HG03378 (cell line): ENCODE results near the gene GRIK2.
"Not testable (repeated sequence)": the region's sequence is repeated elsewhere in the genome, so short reads cannot be mapped to it uniquely, and the experiment has no call there.

ENCODE experiments used
- ATAC-seq: cut with Tn5 transposase; IDR thresholded peaks from one replicate; pipeline ENCODE4 v1.9.1; 2021; ENCODE audit warnings: mild to moderate bottlenecking, moderate library complexity; ENCODE audit not compliant: unreplicated experiment

The GRIK2 gene

DNA sequence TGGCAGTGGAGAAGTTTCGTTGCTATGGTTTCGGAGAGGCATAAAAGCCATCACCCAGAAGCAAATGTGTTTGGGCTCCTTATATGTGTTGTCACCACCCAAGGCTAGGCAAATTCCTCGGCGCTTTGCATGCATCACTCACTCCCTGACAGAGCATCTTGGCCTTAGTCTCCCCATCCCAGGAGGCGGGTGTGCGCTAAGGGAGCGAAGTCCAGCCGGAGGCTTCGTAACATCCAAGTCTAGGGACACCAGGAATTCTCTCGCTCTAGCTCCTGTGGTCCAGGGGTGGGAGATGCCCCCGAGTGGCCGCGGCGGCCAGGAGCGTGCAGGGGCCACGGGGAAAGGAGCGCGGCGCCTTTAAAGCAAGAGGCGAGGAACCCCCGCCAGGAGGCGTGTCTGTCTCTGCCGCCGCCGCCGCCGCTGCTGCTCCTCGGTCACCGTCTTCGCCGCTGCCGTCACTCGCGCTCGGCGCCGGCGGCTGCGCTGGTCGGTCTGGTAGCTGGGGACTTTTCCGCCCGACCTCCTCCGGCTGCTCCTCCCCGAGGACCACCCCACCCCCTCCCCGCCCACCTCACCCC lies at the start of gene GRIK2:
GRIK2 (plus strand) TSS at position 458 of the 578 bp plus-strand sequence.
- no peak for ATAC-seq

DNA sequence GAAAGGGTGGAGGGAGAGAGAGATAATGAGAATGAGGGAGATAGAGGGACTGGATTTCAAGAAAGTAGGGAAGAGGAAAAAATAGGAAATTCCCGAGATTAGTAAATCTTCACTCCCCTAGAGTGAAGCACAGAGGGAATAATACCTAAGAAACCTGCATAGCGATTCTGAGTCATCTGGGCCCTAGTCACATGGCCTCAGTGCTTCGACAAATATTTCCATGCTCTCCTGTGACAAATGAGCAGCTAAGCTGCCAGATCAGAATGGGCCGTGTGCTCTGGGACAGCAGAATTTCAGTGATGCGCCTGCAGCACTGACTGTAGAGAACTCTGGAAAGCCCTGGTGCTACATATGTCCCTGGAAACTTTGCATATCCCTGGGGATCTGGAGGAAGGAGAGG lies 48.6 kb upstream of the GRIK2 start:
- no peak for ATAC-seq

DNA sequence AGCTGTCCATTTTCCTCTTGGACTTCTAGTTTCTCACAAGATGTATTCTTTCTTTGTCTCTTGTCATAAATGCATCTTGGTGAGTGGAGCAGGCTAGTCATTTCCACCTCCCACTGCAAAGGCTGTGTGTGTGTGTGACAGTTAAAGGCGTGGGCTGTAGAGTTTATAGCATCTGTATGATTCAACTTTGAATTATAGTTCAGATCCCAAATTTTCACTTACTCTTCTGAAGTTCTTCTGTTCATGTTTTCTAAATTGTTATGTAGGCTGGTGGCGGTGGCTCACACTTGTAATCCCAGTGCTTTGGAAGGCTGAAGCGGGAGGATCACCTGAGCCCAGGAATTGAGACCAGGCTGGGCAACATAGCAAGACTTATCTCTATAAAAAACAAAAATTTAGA lies 44.7 kb upstream of the GRIK2 start:
- ATAC-seq, result no peak

DNA sequence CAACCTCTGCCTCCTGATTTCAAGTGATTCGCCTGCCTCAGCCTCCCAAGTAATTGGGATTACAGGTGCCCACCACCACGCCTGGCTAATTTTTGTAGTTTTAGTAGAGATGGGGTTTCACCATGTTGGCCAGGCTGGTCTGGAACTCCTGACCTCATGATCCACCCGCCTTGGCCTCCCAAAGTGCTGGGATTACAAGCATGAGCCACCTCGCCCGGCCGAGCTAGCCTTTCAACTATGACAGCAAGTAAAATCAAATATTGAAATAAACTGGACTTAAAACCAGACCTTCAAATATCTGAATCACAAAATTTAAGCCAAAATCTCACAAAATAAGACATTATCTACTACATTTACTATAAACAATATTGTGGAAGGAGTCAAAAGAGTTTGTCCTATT lies 42.9 kb upstream of the GRIK2 start:
- not testable (repeated sequence) for ATAC-seq

DNA sequence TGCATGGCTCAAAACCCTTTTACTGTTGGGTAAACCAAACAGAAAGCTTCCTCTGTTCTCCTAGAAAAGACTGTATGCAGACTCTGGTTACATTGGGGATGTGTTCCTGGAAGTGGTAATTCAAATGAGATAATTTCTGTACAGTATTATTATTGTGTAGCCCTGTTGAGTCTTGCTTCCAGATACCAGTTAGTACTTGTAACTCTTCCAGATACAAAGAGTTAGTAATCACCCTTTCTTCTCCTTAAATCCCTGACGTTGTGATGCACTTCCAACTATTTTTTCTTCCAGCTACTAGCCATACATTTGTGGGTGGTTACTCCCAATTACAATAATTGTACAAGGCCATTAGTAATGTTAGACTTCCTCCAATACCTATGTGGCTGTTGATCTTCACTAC lies 42.3 kb upstream of the GRIK2 start:
- ATAC-seq, result no peak

DNA sequence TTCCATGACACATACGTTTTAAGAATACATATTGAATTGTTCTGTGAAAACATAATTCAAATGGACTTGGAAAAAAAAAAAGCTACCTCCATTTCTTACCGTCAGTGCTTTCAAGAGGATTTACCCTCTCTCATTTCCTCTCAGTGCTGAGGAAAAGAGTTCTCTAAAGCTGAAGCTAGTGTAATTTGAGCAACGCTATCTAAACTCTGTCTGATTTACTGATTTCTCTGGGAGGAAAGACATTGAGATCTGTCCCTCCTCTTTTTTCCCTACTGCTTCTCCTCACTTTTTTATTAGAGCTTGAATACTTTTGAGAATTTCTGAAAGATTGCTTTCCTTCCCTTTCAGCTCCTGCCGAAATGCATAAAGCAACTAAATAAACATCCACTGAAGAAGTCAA lies 41.2 kb upstream of the GRIK2 start:
- ATAC-seq, result no peak

DNA sequence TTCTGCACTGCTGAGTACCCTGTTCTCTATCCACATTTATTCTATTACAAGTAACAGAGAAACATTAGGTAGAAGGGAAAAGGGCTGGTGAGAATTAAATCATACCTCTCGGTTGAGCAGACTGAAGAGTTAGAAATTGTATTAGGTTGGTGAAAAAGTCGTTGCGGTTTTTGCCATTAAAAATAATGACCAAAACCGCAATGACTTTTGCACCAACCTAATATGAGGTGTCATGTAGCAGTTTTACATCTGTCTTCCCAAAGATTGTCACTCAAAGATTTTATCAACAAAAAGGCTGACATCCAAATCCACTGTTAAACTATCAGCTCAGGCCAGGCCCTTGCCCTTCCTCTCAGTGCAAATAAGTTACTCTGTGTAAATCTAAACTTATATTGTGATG lies 28.3 kb upstream of the GRIK2 start:
- no peak for ATAC-seq

DNA sequence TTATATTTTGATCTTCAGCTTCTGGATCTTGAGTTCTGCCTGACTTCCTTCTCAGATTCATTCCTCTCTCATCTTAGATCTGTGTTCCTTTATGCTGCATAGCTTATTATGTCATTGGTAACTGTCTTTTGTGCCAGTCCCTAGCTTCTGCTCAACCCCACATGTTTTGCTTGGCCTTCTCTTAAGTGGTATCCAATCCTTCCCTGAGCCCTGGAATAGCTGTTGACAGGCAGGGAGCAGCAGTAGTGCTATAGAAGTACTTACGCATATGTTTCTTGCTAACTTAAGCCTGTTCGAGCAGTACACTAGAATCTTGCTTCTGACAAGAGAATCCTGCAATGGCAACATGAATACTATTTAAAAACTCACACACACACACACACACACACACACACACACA lies 13.6 kb upstream of the GRIK2 start:
- no peak for ATAC-seq

DNA sequence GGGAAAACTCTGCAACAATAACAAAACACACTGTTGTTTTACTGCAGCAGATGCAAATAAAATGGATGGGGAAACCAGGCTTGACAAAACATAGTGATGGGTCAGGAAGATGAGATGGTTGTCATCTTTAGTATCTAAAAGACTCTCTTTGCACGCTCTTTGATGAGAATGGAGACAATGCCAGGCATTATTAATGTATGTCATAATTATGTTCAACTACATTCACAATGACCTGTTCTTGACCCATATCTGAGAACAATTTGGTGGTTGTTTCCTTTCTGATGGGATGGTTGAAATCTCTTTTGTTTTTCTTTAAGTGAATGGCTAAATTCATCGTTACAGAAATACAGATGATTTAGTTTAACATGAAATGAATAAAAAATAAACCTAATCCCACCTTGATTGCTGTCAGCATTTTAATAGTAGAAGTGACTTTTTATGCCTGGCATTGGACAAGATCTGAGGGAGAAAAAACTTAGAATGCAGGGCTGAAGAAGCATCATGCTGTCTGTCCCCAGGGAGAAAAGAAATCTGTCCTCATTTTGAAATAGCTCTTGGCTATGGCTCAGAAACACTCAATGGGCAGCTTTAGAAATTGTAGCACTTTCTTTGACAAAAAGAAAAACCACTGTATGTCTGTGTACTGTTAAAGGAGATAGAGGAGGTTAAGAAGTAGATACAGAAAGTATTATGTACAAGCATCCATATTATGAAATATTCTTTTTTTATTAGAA lies 12.4 kb upstream of the GRIK2 start:
- no peak for ATAC-seq

DNA sequence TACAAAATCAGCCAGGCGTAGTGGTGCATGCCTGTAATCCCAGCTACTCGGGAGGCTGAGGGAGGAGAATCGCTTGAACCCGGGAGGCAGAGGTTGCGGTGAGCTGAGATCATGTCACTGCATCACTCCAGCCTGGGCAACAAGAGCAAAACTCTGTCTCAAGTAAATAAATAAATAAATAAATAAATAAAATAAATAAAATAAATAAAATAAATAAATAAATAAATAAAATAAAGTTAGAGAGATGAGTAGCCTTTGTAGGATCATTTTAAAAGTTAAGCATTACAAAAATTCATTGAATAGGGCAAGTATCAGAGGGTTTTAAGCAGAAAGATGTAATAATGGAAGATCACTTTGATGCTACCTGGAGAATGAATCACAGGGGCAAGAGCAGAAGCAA lies 9.8 kb upstream of the GRIK2 start:
- not testable (repeated sequence) for ATAC-seq

DNA sequence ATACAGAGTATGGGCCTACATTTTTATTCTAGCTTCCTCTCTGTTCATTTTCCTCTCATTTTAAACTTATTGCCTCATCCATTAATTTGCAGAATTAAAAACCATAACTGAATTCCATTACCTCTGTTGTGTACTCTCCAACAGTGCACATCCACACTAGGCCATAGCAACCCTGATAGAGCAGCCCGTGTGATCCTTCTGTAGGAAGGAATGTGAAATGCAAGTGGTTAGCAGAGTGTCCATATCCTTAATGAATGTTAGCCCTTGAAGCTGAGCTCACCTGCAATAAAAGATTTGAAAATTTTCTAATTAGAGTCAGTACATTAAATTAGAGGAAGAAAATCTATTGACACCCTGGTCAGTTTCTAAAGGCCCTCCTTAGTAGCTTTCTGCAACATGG lies 6.5 kb upstream of the GRIK2 start:
- no peak for ATAC-seq

DNA sequence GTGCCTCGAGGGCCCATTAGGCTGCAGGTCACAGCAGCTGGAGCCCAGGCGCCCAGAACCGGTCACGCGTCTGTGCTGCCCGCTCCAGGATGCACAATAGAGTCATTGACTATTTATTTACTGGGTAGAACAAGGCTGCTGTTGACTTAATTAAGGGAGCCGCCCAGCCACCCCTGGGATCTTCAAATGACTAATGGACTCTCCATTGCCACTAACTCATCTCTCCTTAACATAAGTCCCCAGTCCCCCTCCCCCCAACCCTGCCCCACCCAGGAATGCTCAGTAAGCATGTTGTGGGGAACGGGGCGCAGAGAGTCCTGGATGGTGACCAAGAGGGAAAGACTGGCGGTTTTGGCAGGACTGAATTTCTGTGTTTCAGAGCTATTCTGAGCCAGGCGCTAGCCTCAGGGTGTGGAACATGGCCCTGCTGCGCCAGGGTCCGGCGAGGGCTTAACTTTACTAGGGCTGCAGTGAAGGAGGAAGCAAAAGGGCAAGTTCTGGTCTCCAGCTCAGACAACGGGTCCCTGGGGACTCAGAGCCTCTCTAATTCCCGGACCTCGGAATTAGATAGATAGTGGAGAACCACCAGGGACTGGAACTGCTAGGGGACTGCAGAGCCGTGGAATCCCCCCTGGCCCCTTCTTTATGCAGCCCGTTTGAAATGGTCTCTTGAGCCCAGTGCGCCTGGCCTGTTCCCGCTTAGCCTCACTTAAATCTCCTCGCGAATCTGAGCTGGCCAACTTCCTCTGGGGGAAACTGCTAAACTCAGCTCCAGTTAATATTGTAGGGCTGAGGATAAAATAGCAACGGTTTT lies 1.5 kb upstream of the GRIK2 start:
- no peak for ATAC-seq

DNA sequence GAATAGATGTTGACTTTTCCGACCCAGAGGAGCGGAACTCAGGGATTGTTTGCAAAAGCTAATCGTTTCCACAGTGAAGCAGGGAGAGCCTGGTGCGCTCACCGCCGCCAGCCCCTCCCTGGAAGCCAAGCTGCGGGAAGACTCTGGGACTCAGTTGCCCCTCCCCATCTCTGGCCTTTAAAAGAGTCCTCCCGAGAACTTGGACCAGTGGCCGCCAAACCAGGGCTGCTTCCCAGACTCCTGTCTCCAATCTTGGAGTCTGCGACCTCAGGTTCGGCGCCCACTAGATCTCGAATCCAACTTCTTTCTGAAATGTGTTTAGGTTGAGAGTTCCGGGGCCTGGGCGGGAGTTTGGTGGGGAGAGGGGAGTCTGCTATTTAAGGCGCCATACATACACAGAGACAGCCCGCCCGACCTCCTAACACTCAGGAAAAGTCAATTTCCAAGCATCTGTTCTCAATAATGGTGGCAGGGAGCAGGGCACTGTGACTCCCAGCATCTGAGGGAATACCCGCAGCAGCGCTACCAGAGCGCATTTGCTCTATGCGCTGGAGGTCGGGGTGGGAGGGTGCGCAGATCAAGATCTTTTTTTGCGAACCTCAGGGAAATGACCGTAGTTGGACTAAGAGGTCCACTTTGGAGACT lies 800 bp upstream of the GRIK2 start:
- ATAC-seq, result no peak

DNA sequence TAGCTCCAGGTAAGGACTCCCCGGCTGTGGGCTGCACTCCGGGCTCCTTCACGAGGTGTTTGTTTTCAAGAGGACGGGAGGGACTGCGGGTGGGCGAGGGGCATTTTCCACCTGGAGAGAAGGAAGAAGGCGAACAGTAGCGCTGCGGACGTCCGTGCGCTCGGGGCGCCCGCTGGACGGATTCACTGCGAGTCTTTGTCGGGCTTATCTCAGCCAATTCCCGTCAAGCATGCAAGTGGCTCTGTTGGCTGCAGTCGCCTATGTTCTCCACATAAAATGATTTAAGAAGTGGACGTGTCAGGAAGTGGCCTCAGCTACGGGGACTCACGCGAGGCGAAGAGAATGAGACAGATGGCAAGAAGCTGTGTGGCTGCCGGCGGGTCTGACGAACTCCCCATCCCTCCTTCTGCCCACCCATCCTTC lies 332 bp downstream of the GRIK2 start:
- ATAC-seq, result no peak

DNA sequence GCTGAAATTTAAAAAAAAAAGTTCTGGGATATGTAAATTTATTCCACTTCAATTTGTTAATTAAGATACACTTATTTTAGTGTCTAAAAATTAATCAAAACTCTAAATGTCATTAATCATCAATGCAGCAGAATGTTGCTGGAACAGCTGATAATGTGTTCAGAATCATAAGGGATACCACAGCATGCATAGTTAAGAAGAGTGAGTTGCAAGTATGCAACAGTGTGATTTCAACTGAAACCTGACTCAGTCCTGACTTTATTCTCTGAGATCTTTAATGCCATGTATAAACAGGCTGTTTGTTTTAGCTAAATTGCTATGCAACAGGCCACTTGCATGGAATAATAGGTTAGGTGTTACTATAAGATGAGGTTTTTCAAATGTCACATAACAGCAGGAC lies 1.4 kb downstream of the GRIK2 start:
- no peak for ATAC-seq

DNA sequence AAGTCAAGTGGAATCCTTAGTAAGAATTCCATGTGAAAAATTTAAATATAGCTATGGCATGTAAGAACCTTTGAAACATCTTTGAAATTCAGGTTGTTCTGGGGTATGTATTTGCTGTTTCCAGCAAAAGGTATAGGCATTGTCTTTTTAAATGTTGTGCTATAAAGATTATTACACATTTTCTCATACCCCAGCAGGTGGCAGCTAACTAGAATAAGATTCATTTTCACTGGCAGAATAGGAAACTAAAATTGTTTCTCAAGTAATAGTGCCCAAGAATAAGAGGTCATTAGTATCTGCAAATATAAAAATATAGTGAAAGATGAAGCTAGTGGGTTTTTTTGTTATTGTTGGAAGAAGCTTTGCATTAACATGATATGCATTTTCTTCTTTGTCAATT lies 1.8 kb downstream of the GRIK2 start:
- ATAC-seq, result no peak

DNA sequence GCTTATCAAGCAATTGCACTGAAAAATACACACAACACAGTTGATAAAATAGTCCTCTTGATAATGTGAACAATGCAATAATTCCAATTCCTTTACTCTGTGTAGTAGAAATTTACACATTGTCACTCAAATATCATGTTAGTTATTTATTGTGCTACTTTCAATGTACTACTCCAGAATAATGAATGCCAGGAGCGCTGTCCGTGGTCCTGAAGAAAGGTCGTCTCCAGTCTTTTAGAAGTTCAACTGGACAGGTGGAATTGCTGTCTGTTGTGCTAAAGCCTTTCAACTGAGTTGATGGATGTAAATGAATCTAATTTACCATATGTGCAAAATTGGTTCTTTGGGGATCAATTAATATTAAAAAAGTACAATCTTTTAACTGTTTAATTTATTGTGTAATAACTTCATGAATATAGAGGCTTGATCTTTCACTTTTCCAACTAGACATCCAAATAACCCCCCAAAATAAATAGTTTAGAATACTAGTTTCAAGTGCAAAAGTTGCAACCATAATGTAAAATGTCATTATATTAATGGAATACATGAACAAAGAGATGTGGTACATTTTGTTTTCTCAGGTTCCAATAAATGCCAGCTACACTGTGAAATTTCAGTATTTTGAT lies 3.2 kb downstream of the GRIK2 start:
- no peak for ATAC-seq

DNA sequence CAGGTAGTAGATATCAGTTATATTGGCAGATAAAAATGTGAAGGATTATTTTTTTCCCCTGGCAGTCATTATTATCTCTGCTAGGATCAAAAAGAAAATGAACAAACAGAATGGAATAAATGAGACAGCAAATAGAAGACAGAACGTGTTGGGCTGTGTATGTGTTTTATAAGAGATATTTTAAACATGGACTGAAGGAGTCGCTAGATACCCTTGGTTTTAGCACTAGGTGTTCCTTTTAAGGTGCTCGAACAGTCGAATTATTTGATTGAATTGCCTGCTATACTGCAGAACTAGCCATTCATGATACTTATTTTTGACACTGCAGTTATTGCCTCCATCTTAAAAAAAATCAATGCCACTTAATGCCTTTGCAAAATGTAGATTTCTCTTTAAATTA lies 3.7 kb downstream of the GRIK2 start:
- no peak for ATAC-seq

DNA sequence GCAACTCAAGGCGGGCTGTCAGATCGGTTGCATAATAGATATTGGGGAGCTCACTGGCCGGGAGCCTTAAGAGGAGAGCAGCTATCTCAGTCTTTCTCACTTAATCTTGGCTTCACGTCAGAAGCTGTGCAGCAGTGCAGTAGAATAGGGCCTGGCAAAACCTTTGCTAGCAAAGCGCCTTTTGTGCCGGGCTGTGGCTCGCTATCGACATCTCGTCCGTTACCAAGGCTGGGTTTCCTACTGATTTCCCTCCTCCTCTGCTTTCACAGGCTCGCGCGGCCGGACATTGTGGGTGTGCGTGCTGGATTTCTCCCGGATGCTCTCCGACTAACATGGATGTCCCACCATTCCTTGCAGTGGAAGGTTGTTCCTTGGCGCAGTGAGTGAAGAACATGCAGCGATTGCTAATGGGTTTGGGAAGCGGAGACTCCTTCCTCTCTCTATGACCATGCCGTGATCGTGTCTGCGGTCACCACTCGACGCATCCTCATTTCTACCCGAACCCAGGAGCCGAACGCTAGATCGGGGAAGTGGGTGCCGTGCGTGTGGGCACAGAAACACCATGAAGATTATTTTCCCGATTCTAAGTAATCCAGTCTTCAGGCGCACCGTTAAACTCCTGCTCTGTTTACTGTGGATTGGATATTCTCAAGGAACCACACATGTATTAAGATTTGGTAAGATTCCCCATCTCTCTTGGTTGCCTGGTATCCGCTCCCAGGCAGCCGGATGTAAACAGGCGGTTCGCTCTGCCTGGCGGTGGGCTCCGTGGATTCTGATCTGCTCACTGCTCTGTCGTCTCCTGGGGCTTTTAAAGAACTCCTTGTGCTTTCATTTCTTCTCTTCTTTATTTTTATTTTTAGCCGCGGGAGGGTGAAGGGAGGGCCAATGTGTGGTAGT lies 5.5 kb downstream of the GRIK2 start:
- ATAC-seq, result no peak

DNA sequence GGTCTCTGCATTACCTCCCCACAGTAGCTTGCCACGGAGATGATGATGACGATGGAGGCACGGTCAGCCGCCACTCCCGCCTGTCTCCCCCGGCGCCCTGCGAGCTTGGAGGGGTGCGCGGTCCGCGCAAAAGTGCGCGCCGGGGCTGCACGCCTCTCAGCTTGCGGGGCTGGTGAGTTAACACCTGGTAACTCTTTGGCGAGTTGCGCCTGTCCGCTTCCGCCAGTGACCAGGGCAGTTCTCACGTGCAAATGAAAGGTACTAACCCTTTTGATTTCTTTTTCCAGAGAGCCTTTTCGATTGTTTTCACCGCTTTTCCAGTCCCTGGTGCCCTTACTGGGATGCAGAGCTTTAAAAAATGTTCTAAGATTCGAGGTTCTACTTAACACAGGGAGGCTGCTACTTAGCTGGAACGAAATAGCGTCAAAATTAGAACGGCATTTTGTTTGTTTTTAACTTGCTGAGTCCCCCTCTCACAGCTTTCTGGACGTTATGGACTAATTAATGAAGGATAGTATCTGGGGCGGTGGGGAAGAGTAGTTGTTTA lies 6.2 kb downstream of the GRIK2 start:
- ATAC-seq, result no peak
